ENCODE data around the gene PRPF40A.
A peak's percentile ranks its signal among the peaks of the same experiment; 100 is the strongest.

Gene PRPF40A

DNA sequence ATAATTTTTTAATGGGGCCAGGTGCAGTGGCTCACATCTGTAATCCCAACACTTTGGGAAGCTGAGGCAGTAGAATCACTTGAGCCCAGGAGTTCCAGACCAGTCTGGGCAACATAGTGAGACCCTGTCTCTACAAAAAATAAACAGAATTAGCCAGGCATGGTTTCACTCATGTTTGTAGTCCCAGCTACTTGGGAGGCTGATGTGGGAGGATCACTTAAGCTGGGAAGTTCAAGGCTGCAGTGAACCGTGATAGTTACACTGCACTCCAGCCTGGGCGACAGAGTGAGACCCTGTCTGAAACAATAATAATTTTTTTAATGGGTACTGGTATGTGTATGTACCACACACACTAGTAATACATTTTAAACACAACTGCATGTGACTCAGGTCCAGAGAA is 3.5 kb upstream of the PRPF40A start:
- Histone ChIP-seq H3K9me3 (ENCODE audit: low read depth, low read length) (no peaks in the 10 kb centered on the region), H3K4me3 (peak overlapping the region; percentile 98), H3K9ac (ENCODE audit: insufficient read length) (no peak overlapping the region), H3K27ac (no peak overlapping the region), H3K36me3 (ENCODE audit: insufficient read depth, low read length) (peaks cover 43% of the 10 kb centered on the region)
- TF ChIP-seq POLR2AphosphoS5 (IDR thresholded peaks at IDR 0.05; ENCODE audit: borderline replicate concordance, low read depth, low read length) (no peak), EZH2 (IDR thresholded peaks at IDR 0.05) (no peak), FOXP2 (optimal IDR thresholded peaks at IDR 0.05; ENCODE audit: control extremely low read depth, extremely low read length, insufficient read depth) (no peak)
- no peak for DNase-seq (ENCODE audit: low read depth, low spot score)

DNA sequence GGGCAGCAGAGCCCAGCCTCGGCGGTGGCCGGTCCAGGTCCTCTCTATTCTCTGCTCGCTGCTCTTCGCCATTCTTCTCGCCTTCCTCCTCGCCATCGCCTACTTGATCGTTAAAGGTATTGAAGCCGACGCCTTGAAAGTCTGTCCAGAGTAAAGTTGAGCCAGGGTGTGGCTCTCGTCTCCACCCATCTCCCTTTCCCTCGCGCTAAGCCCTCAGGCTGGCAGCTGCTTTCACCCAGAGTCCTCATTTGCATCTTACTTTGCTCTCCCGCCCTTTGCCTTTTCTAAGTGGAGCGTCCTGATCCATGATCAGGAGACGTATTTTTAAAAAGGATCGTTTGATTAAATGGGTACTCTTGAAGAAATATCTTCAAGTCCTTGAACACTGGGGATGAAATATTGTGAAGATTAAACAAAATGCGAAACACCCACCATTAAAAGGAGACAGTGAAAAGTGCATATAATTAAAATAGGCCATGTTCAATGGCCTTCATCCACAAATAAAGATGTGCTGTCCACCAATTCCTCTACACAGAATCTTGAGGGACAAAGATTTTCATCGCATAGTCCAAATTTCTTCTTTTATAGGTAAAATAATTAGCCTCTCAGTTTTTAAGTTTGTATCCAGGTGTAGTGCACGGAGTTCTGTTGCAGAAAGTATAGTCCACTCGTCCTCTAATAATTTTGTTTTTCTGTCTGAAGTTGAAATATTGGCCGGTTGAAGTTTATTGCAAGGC is 1.8 kb upstream of the PRPF40A start:
- Histone ChIP-seq H3K9ac (ENCODE audit: insufficient read length) (peak overlapping the region; percentile 94), H3K36me3 (ENCODE audit: insufficient read depth, low read length) (peaks cover 49% of the 10 kb centered on the region)

DNA sequence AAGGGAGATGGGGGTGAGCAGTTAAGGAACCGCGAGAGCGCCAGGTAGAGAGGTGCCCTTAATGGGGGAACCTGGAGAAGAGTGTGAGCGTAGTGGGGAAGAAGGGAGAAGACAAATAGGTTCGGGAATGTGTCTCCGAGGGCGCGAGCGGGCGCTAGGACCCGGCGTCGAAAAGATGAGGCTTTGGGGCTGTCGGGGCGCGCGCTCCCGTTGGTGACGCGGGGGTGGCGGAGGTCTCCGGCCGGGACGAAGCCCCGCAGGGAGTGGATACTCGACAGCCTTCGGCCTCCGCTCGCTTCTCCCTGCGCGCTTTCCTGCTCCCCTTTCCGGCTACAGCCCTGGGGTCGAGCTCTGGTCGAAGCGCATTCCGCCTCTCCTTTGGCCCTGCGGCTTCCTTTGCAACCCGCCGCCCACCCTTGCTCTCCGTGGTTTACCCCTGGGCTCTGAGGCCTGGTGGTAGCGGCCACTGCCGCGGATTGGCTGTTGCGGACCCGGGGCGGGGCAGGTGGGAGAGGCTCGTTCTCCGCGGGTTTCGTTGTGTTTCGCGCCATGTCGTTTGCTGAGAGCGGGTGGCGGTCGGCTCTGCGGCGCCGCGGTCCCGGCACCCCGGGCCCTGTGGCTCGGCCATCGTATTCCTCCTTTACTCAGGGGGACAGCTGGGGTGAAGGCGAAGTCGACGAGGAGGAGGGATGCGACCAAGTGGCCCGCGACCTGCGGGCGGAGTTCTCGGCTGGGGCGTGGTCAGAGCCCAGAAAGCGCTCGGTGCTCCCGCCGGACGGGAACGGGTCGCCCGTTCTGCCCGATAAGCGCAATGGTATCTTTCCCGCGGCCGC is 1.0 kb upstream of the PRPF40A start, which contains the start of gene ARL6IP6:
TSS of gene ARL6IP6 (plus strand) at position 545 of the 833 bp plus-strand sequence. CDS start at position 550, 5 bp downstream.
- H3K36me3 ChIP-seq (ENCODE audit: insufficient read depth, low read length), result peaks cover 49% of the 10 kb centered on the region
- TF ChIP-seq POLR2AphosphoS5 (IDR thresholded peaks at IDR 0.05; ENCODE audit: borderline replicate concordance, low read depth, low read length) (peak; percentile 92), EZH2 (IDR thresholded peaks at IDR 0.05) (no peak), FOXP2 (optimal IDR thresholded peaks at IDR 0.05; ENCODE audit: control extremely low read depth, extremely low read length, insufficient read depth) (no peak)
- H3K27ac ChIP-seq, result peak within 1 kb of the TSS; percentile 94
- H3K4me3 ChIP-seq, result peak within 1 kb of the TSS; percentile 98
- H3K9ac ChIP-seq (ENCODE audit: insufficient read length), result peak within 1 kb of the TSS; percentile 94
- peak; percentile 60 for DNase-seq (ENCODE audit: low read depth, low spot score)
- no peaks in the 10 kb centered on the region for H3K9me3 ChIP-seq (ENCODE audit: low read depth, low read length)

More for the DNA sequence above, 1.8 kb upstream of the PRPF40A start:
- no peak for DNase-seq (ENCODE audit: low read depth, low spot score)
- Histone ChIP-seq H3K27ac (peak overlapping the region; percentile 94), H3K9me3 (ENCODE audit: low read depth, low read length) (no peaks in the 10 kb centered on the region), H3K4me3 (peak overlapping the region; percentile 98)
- TF ChIP-seq POLR2AphosphoS5 (IDR thresholded peaks at IDR 0.05; ENCODE audit: borderline replicate concordance, low read depth, low read length), result no peak
- no peak for TF ChIP-seq FOXP2 (optimal IDR thresholded peaks at IDR 0.05; ENCODE audit: control extremely low read depth, extremely low read length, insufficient read depth)
- no peak for TF ChIP-seq EZH2 (IDR thresholded peaks at IDR 0.05)

DNA sequence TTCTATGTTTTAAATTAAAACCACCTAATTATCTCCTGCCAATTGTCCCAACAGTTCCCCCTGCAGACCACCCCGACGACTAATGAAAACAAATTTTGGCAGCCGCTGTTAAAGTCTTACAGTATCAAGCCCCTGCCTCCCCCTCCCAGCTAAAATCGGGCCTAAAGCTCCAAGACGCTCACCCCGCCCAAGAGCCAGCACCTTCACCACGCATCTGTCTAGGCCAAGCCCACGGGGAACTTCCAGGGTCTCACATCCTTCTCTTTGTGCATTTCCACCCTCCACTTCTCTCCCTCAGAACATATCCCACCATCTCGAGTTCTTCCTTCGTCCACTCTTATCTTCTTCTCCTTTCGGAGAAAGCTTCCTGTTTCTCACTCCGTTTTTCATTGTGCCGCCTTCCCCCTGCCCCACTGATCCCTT is 445 bp downstream of the PRPF40A start:
- Histone ChIP-seq H3K9ac (ENCODE audit: insufficient read length) (peak overlapping the region; percentile 95), H3K36me3 (ENCODE audit: insufficient read depth, low read length) (peaks cover 50% of the 10 kb centered on the region), H3K4me3 (peak overlapping the region; percentile 98), H3K9me3 (ENCODE audit: low read depth, low read length) (no peaks in the 10 kb centered on the region), H3K27ac (peak overlapping the region; percentile 83)
- DNase-seq (ENCODE audit: low read depth, low spot score), result no peak
- TF ChIP-seq EZH2 (IDR thresholded peaks at IDR 0.05) (no peak), POLR2AphosphoS5 (IDR thresholded peaks at IDR 0.05; ENCODE audit: borderline replicate concordance, low read depth, low read length) (no peak), FOXP2 (optimal IDR thresholded peaks at IDR 0.05; ENCODE audit: control extremely low read depth, extremely low read length, insufficient read depth) (no peak)

DNA sequence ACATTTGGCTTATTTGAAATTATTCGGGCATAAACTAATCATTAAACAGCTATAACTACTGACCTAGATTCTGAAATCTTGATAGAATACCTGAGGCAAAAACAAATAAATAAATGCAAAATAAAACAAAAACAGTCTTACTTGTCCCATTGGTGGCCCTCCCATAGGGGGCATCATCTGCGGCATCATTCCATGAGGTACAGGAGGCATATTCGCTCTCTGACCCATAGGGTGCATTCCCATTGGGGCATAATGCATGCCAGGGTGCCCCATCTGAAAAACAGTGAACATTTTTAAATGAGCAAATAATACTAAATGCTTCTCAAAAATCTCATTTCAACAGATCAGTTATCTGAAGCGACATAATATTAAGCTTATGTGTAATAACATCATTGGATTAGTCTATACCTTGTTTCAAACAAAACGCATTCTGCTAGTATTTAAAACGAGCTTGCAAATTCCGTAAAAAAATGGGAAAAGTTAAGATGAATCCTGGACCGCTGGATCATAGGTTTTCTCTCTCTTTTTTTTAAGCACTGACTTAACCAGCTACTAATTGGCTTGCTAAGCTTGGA is 1.3 kb downstream of the PRPF40A start:
- Histone ChIP-seq H3K27ac (no peak overlapping the region), H3K4me3 (peak overlapping the region; percentile 98), H3K36me3 (ENCODE audit: insufficient read depth, low read length) (peaks cover 50% of the 10 kb centered on the region), H3K9ac (ENCODE audit: insufficient read length) (peak overlapping the region; percentile 95), H3K9me3 (ENCODE audit: low read depth, low read length) (no peaks in the 10 kb centered on the region)
- no peak for DNase-seq (ENCODE audit: low read depth, low spot score)
- TF ChIP-seq EZH2 (IDR thresholded peaks at IDR 0.05), result no peak
- TF ChIP-seq POLR2AphosphoS5 (IDR thresholded peaks at IDR 0.05; ENCODE audit: borderline replicate concordance, low read depth, low read length), result no peak
- no peak for TF ChIP-seq FOXP2 (optimal IDR thresholded peaks at IDR 0.05; ENCODE audit: control extremely low read depth, extremely low read length, insufficient read depth)

DNA sequence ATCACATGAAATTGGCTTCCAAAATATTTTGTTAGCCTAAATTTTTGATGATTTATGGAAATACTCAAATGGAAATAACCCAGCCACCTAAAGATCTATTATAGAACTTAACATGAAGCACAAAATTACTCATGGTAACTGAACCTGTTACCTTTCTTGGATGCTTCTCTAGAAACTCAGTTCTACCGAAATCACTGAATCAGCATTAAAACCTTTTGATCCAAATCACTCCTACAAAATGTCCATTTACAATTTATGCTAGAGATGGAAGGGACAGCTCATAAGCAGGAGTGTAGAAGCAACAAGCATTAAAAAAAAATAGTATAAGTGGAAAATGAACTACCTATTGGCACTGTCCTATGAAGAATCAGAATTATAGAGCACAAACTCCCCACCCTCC is 2.1 kb downstream of the PRPF40A start:
- Histone ChIP-seq H3K9ac (ENCODE audit: insufficient read length) (no peak overlapping the region), H3K4me3 (peak overlapping the region; percentile 98), H3K9me3 (ENCODE audit: low read depth, low read length) (no peaks in the 10 kb centered on the region), H3K36me3 (ENCODE audit: insufficient read depth, low read length) (peaks cover 57% of the 10 kb centered on the region), H3K27ac (no peak overlapping the region)
- no peak for TF ChIP-seq POLR2AphosphoS5 (IDR thresholded peaks at IDR 0.05; ENCODE audit: borderline replicate concordance, low read depth, low read length)
- TF ChIP-seq EZH2 (IDR thresholded peaks at IDR 0.05), result no peak
- TF ChIP-seq FOXP2 (optimal IDR thresholded peaks at IDR 0.05; ENCODE audit: control extremely low read depth, extremely low read length, insufficient read depth), result no peak
- DNase-seq (ENCODE audit: low read depth, low spot score), result no peak

DNA sequence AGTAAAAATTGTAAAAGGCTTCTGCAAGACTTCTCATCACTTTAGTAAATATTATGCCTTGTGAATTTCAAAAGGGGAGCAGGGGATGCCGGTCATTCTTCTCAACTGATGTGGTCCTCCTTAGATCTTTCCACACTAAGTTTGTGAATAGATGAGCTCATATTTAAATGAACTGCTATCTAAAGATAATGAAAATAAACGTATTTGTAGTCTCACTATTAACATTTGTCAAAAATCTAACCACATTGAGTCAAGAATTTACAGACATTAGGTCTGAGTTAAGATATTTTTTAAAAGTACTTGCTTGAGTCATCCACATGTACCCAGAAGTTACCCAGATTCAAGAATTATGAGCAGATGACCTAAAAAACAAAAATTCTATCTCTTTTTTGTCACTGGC is 6.5 kb downstream of the PRPF40A start:
- Histone ChIP-seq H3K9ac (ENCODE audit: insufficient read length) (no peak overlapping the region), H3K9me3 (ENCODE audit: low read depth, low read length) (0 out of 2 replicates have a peak, but pooled peaks cover 2% of the 10 kb centered on the region), H3K27ac (no peak overlapping the region), H3K36me3 (ENCODE audit: insufficient read depth, low read length) (peaks cover 100% of the 10 kb centered on the region), H3K4me3 (no peak overlapping the region)
- TF ChIP-seq EZH2 (IDR thresholded peaks at IDR 0.05) (no peak), POLR2AphosphoS5 (IDR thresholded peaks at IDR 0.05; ENCODE audit: borderline replicate concordance, low read depth, low read length) (no peak), FOXP2 (optimal IDR thresholded peaks at IDR 0.05; ENCODE audit: control extremely low read depth, extremely low read length, insufficient read depth) (no peak)
- DNase-seq (ENCODE audit: low read depth, low spot score), result no peak

DNA sequence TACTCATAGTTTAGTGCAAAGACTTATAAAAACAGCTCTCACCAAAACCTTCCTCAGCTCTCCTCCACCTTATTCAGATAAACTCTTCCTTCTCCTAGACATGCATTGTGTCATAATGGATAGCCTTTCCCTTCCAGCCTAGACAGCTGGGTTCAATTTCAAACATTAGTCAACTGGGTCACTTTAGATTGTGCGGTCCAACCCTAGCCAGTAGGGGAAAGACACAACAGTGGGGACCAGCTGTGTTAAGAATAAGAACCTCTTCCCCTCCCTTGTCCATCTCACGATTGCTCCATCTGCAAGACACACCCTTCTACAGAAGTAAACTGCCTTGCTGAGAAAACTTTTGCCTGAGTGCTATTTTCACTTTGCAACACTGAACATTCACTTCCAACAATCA is 8.5 kb downstream of the PRPF40A start:
- Histone ChIP-seq H3K9me3 (ENCODE audit: low read depth, low read length) (0 out of 2 replicates have a peak, but pooled peaks cover 2% of the 10 kb centered on the region), H3K27ac (no peak overlapping the region), H3K9ac (ENCODE audit: insufficient read length) (no peak overlapping the region), H3K4me3 (no peak overlapping the region), H3K36me3 (ENCODE audit: insufficient read depth, low read length) (peaks cover 94% of the 10 kb centered on the region)
- TF ChIP-seq EZH2 (IDR thresholded peaks at IDR 0.05) (no peak), POLR2AphosphoS5 (IDR thresholded peaks at IDR 0.05; ENCODE audit: borderline replicate concordance, low read depth, low read length) (no peak), FOXP2 (optimal IDR thresholded peaks at IDR 0.05; ENCODE audit: control extremely low read depth, extremely low read length, insufficient read depth) (no peak)
- DNase-seq (ENCODE audit: low read depth, low spot score), result no peak
